Measurements from ENCODE around the gene RTN4R. TPM values are rescaled to one million over a fixed set of nuclear protein-coding genes. Genes with fewer than 3 reads are reported as not detected.

Gene RTN4R
- total and polyA plus RNA-seq, 9 of the 15 experiments (the other 6 are each of a cell fraction or from before 2014, with no cell fraction given), result 0.04 to 2.8 (median 1.4) TPM; not detected in 3

DNA sequence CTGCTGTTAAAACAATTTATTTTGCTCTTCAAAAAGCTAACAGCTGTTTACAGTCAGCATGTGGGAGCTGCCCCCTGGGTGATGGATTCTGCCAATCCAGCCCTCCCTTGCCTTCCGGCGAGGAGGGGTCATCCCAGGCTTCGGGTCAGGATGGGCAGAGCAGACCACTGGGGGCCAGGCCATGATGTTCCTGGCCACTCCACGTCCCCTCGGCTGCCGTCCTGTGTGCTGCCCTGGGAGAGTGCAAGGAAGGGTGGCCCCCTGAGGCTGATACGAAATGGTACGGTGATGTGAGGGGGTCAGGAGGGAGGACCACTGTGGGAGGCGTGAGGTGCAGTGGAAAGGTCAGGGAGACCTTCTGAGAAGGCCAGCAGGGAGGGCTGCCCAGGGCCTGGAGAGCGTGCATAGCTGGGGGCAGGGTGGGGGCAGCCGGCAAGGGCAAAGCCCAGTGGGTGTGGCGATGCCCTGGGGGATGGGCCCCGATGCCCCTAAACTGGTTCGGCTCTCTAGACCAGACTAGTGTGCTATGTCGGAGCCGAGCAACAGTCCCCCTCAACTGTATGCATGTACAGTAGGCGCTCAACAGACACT, 41.3 kb downstream of the RTN4R start (continued):
- TF ChIP-seq EGR1 (conservative IDR thresholded peaks at IDR 0.05) (no peak), NBN (IDR thresholded peaks at IDR 0.05; ENCODE audit: low read depth) (no peak), SIRT6 (IDR thresholded peaks at IDR 0.05; ENCODE audit: low read depth, low read length) (no peak), ZNF316 (IDR thresholded peaks at IDR 0.05) (no peak), SNRNP70 (optimal IDR thresholded peaks at IDR 0.05; ENCODE audit: low read depth, low read length) (no peak), ZNF133 (CRISPR knock-in tag; IDR thresholded peaks at IDR 0.05) (no peak), FOXK1 (CRISPR knock-in tag; IDR thresholded peaks at IDR 0.05; ENCODE audit: borderline replicate concordance) (no peak), ARID4B (CRISPR knock-in tag; IDR thresholded peaks at IDR 0.05) (0 out of 2 replicates have a peak, but pooled peaks have one; percentile 3)
- TF ChIP-seq, protein P1, sequence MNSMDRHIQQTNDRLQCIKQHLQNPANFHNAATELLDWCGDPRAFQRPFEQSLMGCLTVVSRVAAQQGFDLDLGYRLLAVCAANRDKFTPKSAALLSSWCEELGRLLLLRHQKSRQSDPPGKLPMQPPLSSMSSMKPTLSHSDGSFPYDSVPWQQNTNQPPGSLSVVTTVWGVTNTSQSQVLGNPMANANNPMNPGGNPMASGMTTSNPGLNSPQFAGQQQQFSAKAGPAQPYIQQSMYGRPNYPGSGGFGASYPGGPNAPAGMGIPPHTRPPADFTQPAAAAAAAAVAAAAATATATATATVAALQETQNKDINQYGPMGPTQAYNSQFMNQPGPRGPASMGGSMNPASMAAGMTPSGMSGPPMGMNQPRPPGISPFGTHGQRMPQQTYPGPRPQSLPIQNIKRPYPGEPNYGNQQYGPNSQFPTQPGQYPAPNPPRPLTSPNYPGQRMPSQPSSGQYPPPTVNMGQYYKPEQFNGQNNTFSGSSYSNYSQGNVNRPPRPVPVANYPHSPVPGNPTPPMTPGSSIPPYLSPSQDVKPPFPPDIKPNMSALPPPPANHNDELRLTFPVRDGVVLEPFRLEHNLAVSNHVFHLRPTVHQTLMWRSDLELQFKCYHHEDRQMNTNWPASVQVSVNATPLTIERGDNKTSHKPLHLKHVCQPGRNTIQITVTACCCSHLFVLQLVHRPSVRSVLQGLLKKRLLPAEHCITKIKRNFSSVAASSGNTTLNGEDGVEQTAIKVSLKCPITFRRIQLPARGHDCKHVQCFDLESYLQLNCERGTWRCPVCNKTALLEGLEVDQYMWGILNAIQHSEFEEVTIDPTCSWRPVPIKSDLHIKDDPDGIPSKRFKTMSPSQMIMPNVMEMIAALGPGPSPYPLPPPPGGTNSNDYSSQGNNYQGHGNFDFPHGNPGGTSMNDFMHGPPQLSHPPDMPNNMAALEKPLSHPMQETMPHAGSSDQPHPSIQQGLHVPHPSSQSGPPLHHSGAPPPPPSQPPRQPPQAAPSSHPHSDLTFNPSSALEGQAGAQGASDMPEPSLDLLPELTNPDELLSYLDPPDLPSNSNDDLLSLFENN (IDR thresholded peaks at IDR 0.05; ENCODE audit: low read depth in 2 of 2, low read length in 2 of 2), result no peak

All from K562 (cell line).